Measurements from ENCODE around the gene FLOT1.
"Not testable (repeated sequence)": the region's sequence is repeated elsewhere in the genome, so short reads cannot be mapped to it uniquely, and the experiment has no call there.

Gene FLOT1

DNA sequence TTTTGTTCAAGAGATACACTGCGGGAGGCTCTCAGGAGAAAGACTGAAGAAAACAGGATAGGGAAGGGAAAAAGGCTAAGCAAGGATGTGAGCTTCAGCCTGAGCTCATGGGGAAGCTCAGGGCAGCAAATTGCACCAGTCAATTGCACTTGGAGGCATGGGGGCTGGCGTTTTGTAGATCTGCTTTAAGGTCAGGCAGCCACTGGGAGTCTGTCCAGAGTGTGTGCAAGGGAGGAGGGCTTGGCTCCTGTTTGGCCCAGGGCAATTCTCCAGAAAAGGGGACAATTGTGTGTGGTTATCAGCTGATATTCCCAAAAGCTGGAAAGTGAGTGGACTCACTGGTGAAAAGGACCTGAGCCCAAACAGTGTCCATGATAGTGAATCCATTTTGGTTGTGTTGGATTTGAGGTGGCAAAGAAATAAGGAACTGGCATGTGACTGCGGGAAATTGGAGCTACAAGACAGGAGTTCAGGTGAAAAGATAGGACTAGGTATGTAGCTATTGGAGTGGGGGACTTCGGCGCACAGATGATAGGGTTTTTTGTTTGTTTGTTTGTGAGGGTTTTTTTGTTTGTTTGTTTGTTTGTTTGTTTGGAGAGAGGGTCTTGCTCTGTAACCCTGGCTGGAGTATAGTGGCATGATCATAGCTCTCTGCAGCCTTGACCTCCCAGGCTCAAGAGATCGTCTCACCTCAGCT lies 24.1 kb upstream of the FLOT1 start:
- DNase-seq, result no peak

DNA sequence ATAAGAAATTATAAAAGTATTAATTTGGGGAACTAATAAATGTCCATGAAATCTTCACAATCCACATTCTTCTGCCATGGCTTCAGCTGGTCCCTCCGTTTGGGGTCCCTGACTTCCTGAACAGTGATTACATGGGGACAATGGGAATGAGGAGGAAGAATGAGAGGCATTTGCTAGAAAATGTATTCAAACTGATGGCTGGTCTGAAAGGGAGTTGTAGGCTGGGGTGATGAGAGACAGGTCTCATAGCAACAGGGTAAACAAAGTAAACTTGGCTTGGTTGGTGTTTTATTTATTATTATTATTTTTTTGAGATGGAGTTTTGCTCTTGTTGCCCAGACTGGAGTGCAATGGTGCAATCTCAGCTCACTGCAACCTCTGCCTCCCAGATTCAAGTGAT lies 23.0 kb upstream of the FLOT1 start:
- not testable (repeated sequence) for DNase-seq

DNA sequence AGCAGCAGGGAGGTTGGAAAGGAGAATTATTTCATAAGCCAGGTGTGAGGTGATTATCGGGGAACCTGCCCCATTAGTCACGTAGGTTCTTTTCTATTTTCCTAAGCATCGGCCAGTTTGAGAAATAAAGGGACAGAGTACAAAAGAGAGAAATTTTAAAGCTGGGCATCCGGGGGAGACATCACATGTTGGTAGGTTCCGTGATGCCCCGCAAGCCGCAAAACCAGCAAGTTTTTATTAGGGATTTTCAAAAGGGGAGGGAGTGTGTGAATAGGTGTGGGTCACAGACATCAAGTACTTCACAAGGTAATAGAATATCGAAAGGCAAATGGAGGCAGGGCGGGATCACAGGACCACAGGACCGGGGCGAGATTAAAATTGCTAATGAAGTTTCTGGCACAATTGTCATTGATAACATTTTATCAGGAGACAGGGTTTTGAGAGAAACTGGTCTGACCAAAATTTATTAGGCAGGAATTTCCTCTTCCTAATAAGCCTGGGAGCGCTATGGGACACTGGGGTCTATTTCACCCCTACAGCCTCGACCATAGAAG lies 22.1 kb upstream of the FLOT1 start:
- not testable (repeated sequence) for DNase-seq

DNA sequence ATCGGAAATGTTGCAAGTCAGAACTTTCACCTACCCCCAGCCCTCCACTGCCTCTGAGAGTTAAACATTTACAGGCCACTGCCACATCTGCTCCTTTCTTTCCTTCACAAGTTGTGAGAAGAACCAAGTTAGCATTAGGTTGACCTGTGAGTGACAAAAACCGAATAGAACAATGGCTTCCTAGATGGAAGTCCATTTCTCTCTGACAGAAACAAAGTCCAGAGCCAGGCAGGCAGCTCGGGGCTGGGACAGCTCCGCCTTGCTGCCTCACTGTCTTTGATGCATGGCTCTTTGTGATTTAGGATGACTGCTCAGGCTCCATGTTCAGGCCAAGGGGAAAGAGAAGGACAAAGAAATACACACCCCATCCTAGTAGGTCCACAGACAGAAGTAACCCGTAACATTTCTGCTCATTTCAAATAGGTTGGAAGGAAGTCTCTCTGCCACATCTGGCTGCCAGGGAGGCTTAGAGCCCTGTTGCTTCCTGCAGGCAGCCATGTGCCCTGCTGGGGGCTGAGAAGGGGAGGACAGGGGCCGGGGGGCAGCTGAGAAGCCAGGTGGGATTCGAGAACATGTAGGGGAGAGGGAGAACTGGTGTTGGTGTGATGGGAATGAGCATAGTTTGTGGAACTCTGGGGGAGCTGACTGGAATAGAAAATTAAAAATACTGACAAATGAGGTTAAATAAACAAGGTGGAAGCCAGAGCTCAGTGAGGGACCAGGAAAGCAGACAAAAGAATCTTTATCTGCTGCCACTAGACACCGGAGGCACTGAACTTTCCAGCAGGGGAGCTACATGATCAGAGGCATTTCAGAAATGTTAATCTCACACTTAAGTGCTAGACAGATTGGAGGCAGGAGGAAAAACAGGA lies 21.4 kb upstream of the FLOT1 start:
- DNase-seq, result no peak

DNA sequence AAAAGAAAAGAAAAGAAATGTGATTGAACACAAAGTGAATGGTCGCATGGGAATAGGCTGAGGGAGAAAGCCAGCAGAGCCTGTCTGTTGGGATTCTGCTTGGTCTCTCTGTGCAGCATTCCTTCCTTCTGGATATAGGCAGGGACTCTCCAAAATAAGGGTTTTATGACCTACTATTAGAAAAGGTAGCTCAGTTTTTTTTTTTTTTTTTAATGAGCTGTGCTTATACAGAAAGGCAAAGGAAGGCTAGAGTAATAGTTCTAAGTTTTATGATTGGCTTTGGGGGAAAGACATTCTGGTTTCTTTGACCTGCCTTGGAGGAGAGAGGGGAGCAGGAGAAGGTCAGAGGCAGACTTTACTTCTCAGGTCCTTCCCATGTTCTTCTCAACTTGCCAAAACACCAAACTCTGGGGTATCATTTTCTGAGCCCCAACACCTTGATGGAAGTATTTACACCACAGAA lies 20.7 kb upstream of the FLOT1 start:
- no peak for DNase-seq

DNA sequence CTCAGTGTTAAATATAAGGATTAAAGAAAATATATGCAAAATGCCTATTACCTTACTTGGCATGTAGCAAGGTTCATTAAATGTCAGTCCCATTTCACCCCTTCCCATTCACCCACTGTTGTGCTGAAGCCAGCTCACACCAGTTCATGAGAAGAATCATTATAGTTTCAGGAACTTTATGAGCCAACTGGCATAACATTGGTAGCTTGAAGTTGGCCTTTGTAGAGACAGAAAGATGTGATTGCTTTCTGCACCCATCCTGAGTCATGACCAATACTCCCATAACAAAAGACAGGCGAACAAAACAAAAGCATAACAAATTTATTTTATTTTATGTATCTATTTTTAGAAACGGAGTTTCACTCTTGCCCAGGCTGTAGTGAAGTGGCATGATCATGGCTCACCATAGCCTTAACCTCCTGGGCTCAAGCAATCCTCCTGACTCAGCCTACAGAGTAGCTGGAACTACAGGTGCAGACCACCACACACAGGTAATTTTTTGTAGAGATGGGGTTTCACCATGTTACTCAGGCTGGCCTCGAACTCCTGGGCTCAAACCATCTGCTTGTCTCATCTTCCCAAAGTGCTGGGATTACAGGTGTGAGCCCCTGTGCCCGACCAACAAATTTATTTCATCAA lies 19.4 kb upstream of the FLOT1 start:
- no peak for DNase-seq

DNA sequence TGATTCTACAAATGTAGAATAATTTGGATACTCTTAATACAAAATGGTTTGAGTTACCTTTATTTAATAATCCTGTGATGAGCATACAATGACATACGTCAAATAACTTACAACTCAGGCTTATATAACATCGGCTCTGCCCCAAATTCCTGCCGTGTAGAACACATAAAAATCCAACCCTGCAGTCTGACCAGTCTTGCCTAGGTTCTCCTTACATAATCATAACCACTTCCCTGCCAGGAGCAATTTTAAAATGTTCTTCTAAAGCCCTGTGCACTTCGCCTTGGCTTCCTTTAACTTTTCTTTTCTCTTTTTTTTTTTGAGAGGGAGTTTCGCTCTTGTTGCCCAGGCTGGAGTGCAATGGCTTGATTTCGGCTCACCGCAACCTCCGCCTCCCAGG lies 18.1 kb upstream of the FLOT1 start:
- no peak for DNase-seq

DNA sequence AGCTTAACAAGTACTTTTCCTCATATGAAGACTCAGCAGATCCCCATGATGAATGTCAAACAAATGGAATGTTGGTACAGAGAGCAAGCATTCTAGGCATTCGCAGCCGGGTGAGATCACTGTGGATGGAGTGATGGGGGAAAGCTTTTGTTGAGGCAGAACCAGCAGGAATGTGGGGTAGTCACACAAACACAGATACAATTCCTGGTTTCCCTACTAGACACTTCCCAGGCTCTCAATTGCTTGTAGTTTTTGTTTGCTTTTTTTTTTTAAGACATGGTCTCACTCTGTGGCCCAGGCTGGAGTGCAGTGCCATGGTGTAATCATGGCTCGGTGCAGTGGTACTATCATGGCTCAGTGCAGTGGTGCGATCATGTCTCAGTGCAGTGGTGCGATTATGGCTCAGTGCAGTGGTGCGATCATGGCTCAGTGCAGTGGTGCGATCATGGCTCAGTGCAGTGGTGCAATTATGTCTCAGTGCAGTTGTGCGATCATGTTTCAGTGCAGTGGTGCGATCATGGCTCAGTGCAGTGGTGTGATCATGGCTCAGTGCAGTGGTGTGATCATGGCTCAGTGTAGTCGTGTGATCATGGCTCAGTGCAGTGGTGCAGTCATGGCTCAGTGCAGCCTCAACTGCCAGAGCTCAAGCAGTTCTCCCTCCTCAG lies 17.2 kb upstream of the FLOT1 start:
- DNase-seq, result no peak

DNA sequence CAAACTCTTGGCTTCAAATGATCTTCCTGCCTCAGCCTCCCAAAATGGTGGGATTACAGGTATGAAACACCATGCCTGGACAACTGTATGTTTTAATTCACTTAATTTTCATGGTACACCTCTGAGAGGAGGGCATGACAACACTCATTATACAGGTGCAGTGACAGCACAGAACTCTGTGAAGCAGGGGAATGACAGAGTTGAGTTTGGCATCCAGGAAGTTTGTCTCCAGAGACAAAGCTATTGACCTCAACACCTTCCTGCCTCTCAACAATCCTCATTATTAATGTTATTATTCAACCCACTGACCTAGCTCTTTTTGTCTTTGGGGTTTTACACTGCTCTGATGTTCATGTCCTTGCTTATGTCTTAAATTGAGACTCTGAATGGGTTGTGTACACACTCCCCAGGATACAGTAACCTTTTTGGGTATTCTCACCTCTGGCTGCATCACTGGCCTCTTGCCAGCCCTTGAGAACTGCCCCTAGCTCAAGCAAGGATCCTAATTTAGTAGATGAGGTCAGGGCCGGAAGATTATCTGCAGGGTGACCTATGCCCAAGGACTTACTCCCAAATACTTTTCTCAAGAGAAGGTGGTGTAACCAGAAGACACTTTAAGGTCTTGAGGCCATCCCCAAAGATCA lies 14.9 kb upstream of the FLOT1 start:
- no peak for DNase-seq

DNA sequence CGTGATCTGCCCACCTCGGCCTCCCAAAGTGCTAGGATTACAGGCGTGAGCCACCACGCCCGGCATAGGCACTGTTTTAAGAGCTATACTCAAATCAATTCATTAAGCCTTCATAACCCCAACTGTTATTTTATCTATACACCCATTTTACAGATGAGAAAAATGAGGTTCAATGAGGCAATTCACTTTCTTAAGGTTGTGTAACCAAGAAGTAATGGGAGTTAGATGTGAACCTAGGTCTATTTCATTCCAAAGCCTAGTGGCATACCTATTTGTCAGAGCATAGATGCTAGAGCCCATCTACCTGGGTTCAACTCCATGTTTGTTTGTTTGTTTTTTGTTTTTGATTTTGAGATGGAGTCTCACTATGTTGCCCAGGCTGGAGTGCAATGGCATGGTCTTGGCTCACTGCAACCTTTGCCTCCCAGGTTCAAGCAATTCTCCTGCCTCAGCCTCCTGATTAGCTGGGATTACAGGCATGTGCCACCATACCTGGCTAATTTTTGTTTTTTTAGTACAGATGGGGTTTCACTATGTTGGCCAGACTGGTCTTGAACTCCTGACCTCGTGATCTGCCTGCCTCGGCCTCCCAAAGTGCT lies 14.0 kb upstream of the FLOT1 start:
- DNase-seq, result not testable (repeated sequence)

DNA sequence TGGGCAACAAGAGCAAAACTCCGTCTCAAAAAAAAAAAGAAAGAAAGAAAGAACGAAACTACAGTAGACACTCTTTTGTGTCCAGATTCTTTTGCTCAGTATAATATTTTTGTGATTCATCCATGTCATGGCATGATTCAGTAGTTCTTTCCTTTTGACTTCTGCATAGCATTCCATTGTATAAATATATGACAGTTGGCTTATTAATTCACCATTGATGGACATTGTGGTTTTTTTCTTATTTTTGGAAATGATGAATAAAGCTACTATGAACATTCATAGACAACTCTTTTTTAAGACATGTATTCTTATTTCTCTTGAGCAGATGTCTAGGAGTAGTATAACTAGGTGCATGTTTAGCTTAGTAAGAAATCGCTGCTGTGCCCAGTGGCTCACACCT lies 12.1 kb upstream of the FLOT1 start:
- DNase-seq, result no peak

DNA sequence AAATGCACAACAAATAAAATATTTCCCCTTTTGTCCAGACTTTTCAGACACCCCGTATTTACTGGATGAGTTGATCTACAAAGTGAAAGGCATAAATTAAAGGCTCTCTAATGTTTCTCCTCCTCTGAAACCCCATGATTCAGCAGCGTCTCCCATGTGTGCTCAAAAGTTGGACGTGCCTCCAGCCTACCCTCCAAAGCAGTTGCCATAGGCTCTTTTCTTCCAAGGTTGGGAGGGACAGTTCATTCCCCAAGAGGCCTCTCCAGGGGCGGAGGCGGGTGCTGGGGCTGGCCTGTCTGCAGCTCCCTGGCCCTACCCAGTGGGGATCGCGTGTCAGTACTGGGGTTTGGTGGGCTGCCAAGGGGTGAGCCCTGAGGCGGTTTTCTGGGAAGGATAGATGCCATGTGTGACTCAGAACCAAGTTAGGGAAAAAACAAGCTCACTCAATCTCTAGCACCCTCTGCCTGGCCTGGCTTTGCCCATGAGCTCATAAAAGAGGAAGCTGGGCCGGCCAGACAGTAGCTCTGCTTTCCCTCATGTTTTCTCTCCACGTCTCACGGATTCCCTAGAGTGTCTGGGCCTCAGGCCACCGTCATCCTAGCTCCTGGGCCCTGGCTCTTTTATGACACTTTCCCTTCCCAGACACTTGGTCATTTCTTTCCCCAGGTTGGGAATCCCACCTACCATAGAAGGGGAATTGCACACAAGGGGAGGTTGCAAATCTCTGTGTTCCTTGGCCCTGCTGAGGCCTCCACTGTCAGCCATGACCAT lies 9.9 kb upstream of the FLOT1 start:
- no peak for DNase-seq

DNA sequence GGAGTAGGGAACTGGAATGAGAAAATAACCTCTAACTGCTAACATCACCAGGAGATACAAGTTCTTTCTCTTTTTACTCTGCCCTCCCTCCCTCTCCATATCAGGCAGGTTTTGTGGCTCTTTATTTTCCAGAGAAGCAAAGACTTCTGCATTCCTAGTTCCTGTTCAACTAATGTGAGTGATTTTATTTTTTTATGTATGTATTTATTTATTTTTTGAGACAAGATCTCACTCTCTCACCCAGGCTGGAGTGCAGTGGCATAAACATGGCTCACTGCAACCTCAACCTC lies 7.8 kb upstream of the FLOT1 start:
- DNase-seq, result no peak

DNA sequence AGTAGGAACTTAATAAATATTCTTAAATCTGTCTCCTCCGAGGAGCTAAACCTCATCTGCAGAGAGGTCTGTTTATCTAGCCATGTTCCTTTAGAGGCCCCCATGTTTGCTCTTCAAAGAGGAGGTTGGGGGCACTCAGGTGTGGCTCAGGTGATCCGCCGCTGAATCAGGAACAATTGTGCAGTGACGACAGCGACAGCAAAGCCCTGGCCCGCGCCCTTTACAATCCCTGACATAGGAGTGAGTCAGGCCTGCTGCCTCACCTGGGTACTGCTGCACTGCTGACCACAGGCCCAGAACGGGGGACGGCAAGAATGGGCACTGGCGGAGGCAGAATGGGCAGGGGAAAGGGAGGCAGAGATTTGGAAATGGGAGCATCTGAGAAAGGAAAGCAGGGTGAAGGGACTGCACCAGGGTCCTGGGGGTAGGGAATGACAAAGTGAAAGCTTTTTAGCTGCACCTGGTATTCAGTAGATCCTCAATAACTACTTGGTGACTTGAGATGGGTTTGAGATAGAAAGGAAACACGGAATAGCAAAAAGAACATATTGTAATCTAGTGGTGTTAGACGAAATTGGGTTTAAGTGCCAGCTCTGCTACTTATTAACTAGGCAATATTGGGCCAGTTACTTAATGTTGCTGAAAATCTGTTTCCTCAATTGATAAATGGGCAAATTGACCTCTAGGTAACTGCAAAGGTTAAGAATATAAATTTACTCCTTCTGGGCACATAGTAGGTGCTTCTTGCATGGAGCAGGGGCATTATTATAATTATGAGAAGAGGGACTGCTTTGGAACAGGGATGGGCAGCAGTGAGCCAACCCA lies 7.3 kb upstream of the FLOT1 start:
- DNase-seq, result no peak

DNA sequence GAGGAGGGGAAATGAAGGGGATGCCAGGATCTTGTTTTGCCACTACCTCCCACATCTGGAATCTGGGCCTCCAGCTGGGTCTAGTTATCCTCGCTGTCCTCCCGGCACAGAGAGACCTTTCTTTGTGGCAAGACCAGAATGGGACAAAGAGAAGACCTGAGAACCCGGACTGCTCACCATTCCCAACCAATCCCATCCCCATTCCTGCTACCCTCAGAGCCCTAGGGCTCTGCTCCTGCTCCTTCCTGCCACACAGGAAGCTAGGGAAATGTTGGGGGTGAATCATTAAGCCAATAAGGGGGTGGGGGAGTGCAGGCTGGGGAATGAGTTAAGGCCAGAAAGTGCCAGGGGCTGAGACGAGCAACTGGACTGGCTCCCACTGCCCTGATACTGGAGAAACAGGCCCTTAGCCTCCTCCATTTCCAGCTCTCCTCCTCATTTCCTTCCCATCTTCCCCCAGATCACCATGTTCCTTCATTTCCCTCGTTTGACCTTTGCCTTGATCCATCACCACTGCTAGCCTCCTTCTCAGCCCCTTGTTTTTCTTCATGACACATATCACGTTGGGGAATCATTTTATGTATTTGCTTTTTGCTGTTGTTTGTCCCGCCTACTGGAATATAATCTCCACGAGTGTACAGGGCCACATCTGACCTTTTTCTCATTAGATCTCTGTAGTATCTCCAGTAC lies 6.5 kb upstream of the FLOT1 start:
- DNase-seq, result no peak

DNA sequence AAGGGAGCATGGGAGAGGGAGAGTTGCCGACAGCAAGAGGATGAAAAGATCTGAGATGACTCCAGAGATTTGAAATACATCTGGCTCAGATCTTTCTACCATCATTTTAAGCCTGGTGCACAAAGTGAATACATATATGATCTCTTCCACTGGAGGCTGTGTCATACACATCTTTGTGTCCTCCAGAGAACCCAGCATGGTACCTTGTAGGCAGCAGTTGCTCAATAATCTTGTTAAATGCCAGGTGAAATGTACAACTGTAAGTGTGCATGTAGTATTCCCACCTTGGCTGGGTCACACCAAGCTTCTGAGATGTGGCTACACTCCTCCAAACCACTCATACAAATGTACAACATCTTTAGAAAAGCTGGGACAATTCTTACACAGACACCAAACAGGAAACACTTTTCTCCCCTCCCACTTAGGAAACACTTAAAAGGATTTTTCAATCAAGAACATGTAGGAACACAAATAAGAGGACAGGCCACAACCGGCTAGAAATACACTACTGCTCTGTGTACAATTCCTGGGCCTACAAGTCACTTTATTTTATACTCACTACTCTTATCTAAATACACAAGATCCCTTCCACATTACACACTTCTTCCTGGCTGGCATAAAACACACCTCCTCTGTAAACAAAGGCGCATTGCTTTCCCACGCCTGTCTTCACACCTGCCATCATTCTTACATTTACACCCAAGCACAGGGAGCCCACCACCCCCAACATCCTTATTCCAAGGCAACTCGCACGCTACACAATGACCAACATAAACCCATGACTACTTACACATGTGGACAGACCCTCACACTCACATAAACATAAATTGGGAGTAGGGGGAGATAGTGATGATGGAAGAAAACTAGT lies 5.6 kb upstream of the FLOT1 start:
- DNase-seq, result no peak

DNA sequence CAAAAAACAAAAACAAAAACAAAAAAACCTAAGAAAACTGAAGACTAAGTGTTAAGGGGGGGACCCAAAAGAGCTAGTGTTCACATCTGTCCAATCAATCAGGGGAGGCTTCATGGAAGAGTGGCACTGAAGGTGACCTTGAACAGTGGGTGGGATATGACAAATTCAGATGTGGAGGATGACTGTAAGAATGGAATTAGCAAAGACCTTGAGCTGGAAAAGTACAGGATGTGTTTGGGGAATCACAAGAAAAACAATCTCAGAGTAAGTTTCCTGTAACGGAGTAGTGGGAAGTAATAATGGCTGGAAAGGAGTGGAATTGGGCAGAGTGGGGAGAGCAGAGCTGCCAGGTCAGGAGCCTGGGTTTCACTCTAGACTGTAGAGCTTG lies 4.8 kb upstream of the FLOT1 start:
- no peak for DNase-seq

DNA sequence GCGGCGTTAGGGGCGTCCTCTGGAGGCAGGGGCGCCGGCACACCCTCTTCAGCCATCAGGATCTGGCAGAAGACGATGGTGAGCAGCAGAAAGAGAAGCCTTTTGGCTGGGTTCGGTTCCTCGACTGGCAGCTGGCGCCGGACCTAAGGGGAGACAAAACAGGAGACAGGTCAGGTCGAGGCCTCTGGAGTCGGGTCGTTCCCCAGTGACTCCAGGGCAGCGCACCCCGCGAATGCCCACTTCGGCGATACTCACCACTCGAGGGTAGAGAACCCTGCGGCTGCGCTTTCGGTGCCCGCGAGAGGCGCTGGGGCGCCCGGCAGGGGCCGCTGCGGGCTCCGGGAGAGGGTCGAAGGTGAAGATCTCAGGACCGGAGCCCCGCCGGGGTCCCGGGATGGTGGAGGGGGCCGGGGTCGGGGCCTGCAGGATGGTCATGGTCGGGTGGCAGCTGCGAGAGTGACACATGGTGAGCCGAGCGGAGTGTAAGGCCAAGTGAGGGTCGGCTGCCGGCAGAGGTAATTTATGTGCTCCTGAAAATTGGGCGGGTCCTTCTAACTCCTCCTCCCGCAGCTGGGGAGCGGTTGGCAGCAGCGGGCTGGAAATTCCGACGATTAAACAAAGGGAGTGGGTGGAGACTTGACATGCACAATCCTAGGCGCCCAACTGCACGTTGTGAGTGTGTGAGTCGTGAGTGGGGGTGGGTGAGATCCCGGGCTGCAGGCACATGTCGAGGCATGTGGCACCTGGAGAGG lies 1.7 kb upstream of the FLOT1 start, which contains the start of gene IER3:
Gene IER3 (minus strand): TSS at position 494 of the 752 bp plus-strand sequence. CDS start 29 bp downstream, at position 465.
- peak; percentile 92 to 95 for DNase-seq
